Type B pancreatic cell (in vitro differentiated cells): ENCODE results near the gene GSTK1. TPM values are rescaled to one million over a fixed set of nuclear protein-coding genes. Genes with fewer than 3 reads are reported as not detected.
"Not testable (repeated sequence)": the region's sequence is repeated elsewhere in the genome, so short reads cannot be mapped to it uniquely, and the experiment has no call there.

ENCODE experiments used
- DNase-seq: peaks from one replicate; pipeline ENCODE4 v3.0.0; 2021; ENCODE audit warnings: mixed read lengths; ENCODE audit not compliant: unreplicated experiment; ENCODE audit errors: extremely low spot score
- H3K27ac Mint-ChIP-seq: 2 replicates; pipeline ENCODE4 v1.8.0; 2021; ENCODE audit warnings: mild to moderate bottlenecking, mixed read lengths
- H3K27me3 Mint-ChIP-seq: 2 replicates; pipeline ENCODE4 v1.8.0; 2021; ENCODE audit warnings: mixed read lengths
- H3K36me3 Mint-ChIP-seq: 2 replicates; pipeline ENCODE4 v1.8.0; 2021; ENCODE audit warnings: mixed read lengths
- H3K4me1 Mint-ChIP-seq: one replicate; pipeline ENCODE4 v1.8.0; 2021; ENCODE audit warnings: mixed read lengths; ENCODE audit not compliant: unreplicated experiment
- H3K4me3 Mint-ChIP-seq: 2 replicates; pipeline ENCODE4 v1.8.0; 2021; ENCODE audit warnings: mild to moderate bottlenecking, mixed read lengths
- H3K9me3 Mint-ChIP-seq: 2 replicates; pipeline ENCODE4 v1.8.0; 2021; ENCODE audit warnings: mixed read lengths
- CTCF ChIP-seq: fragments of 200-600 bp; sonication (generic); conservative IDR thresholded peaks from 2 replicates; pipeline ENCODE4 v1.5.0; 2021; ENCODE audit warnings: antibody characterized with exemption, mild to moderate bottlenecking
- total RNA-seq: library from RNA; stranded (reverse); gene quantifications from 2 replicates; pipeline ENCODE4 v1.2.1, GENCODE V29; 2021; ENCODE audit warnings: low replicate concordance

The GSTK1 gene
- total RNA-seq, 1 donor from 2014 or later = 110 TPM

GRCh38 chr7:143259765-143260164 lies 3.5 kb upstream of the GSTK1 start:
- TF ChIP-seq CTCF = no peak
- peak overlapping the region; percentile 15 for H3K27ac Mint-ChIP-seq
- H3K27me3 Mint-ChIP-seq = no peaks in the 10 kb centered on the region
- H3K36me3 Mint-ChIP-seq = peaks cover 9% of the 10 kb centered on the region
- H3K4me1 Mint-ChIP-seq = peaks cover 13% of the 10 kb centered on the region
- H3K4me3 Mint-ChIP-seq = no peak overlapping the region
- DNase-seq = no peak
- H3K9me3 Mint-ChIP-seq = no peaks in the 10 kb centered on the region

GRCh38 chr7:143261901-143262300 lies 1.3 kb upstream of the GSTK1 start:
- TF ChIP-seq CTCF = no peak
- H3K27ac Mint-ChIP-seq = no peak overlapping the region
- DNase-seq = no peak
- no peaks in the 10 kb centered on the region for H3K27me3 Mint-ChIP-seq
- H3K4me3 Mint-ChIP-seq = peak overlapping the region; percentile 71
- no peaks in the 10 kb centered on the region for H3K9me3 Mint-ChIP-seq
- H3K4me1 Mint-ChIP-seq = peaks cover 13% of the 10 kb centered on the region
- H3K36me3 Mint-ChIP-seq = peaks cover 15% of the 10 kb centered on the region

- not testable (repeated sequence) for H3K27me3 Mint-ChIP-seq, DNase-seq, H3K9me3 Mint-ChIP-seq
- Mint-ChIP-seq H3K36me3 (peaks cover 15% of the 10 kb centered on the region), H3K27ac (peak overlapping the region; percentile 85), H3K4me1 (peaks cover 13% of the 10 kb centered on the region), H3K4me3 (peak overlapping the region; percentile 95)
Observed at GRCh38 chr7:143264196-143264568, 941 bp downstream of the GSTK1 start.

GRCh38 chr7:143265017-143265693 lies 1.9 kb downstream of the GSTK1 start:
- H3K4me3 Mint-ChIP-seq = peak overlapping the region; percentile 38

GRCh38 chr7:143269251-143269650 lies 6.0 kb downstream of the GSTK1 start:
- Mint-ChIP-seq H3K27ac (no peak overlapping the region), H3K36me3 (peaks cover 17% of the 10 kb centered on the region), H3K9me3 (no peaks in the 10 kb centered on the region), H3K4me3 (no peak overlapping the region), H3K4me1 (peaks cover 5% of the 10 kb centered on the region), H3K27me3 (no peaks in the 10 kb centered on the region)
- no peak for DNase-seq
- TF ChIP-seq CTCF = no peak

More at GRCh38 chr7:143265017-143265693, 1.9 kb downstream of the GSTK1 start:
- DNase-seq = no peak
- TF ChIP-seq CTCF = no peak
- no peaks in the 10 kb centered on the region for H3K9me3 Mint-ChIP-seq
- peaks cover 22% of the 10 kb centered on the region for H3K36me3 Mint-ChIP-seq
- H3K4me1 Mint-ChIP-seq = peaks cover 13% of the 10 kb centered on the region
- H3K27ac Mint-ChIP-seq = no peak overlapping the region
- H3K27me3 Mint-ChIP-seq = no peaks in the 10 kb centered on the region

GRCh38 chr7:143271240-143271639 lies 8.0 kb downstream of the GSTK1 start:
- DNase-seq = no peak
- Mint-ChIP-seq H3K9me3 (no peaks in the 10 kb centered on the region), H3K36me3 (peaks cover 7% of the 10 kb centered on the region), H3K27me3 (no peaks in the 10 kb centered on the region), H3K4me1 (no peaks in the 10 kb centered on the region), H3K27ac (no peak overlapping the region), H3K4me3 (no peak overlapping the region)
- TF ChIP-seq CTCF = no peak
